Uterus (tissue), 4 donors: ENCODE measurements around the gene RNF144A. TPM values are rescaled to one million over a fixed set of nuclear protein-coding genes. Genes with fewer than 3 reads are reported as not detected.

Experiments used
- DNase-seq, 2 donors: peaks; one replicate each; pipeline ENCODE4 v3.0.0-alpha.2; 2019 to 2020
- H3K27ac ChIP-seq, 2 donors: fragments of 200-600 bp; sonication (generic); 1 replicate in 1 of 2; 2 replicates in 1 of 2; pipeline ENCODE4 v1.5.1; 2016 to 2018
- H3K27me3 ChIP-seq, 2 donors: fragments of 200-600 bp; sonication (generic); one replicate each; pipeline ENCODE4 v1.5.1; 2018 to 2019; ENCODE audit warnings: control low read depth in 1 of 2
- H3K36me3 ChIP-seq, 2 donors: fragments of 200-600 bp; sonication (generic); one replicate each; pipeline ENCODE4 v1.5.1; 2019; ENCODE audit warnings: control low read depth in 1 of 2
- H3K4me1 ChIP-seq, 2 donors: fragments of 200-600 bp; sonication (generic); one replicate each; pipeline ENCODE4 v1.5.1; 2018 to 2019; ENCODE audit warnings: control low read depth in 1 of 2
- H3K4me3 ChIP-seq, 2 donors: fragments of 200-600 bp; sonication (generic); 1 replicate in 1 of 2; 2 replicates in 1 of 2; pipeline ENCODE4 v1.5.1; 2018 to 2019; ENCODE audit warnings: mild to moderate bottlenecking in 1 of 2
- H3K9me3 ChIP-seq, 2 donors: fragments of 200-600 bp; sonication (generic); one replicate each; pipeline ENCODE4 v1.5.1; 2019; ENCODE audit warnings: control low read depth in 1 of 2
- POLR2A ChIP-seq, 2 donors: fragments of 450-650 bp; IDR thresholded peaks; one replicate each; pipeline ENCODE4 v1.6.1; 2016; ENCODE audit warnings: antibody characterized with exemption in 2 of 2, mild to moderate bottlenecking in 1 of 2, moderate library complexity in 1 of 2
- intact Hi-C: fragments of 100-400 bp; cut with DNase I; formaldehyde crosslinking; loops from one replicate; pipeline ENCODE4 v1.15.1; 2023; ENCODE audit warnings: low total_unique reads
- total RNA-seq, 4 donors: library from RNA; depleted of rRNA in 3 of 4; stranded (reverse); fragments of >200 nt in 3 of 4; gene quantifications; one replicate each; pipeline versions ENCODE4 v1.1.0 to v1.2.4, GENCODE V29; 2014 to 2023
- TF ChIP-seq, protein P1 (sequence below), 4 experiments: fragments of 200-600 bp in 2 of 4; fragments of 450-650 bp in 2 of 4; sonication (generic) in 2 of 4; IDR thresholded peaks; one replicate each; pipeline ENCODE4 v1.5.1; 2016 to 2019; ENCODE audit warnings: antibody characterized with exemption in 4 of 4, mild to moderate bottlenecking in 2 of 4, moderate library complexity in 1 of 4
- donor health status: DM: yes; HTN: yes; CAD: no.

Gene RNF144A
- total RNA-seq, 4 donors from 2014 or later = 22.5 to 103 (median 63.0) TPM

DNA sequence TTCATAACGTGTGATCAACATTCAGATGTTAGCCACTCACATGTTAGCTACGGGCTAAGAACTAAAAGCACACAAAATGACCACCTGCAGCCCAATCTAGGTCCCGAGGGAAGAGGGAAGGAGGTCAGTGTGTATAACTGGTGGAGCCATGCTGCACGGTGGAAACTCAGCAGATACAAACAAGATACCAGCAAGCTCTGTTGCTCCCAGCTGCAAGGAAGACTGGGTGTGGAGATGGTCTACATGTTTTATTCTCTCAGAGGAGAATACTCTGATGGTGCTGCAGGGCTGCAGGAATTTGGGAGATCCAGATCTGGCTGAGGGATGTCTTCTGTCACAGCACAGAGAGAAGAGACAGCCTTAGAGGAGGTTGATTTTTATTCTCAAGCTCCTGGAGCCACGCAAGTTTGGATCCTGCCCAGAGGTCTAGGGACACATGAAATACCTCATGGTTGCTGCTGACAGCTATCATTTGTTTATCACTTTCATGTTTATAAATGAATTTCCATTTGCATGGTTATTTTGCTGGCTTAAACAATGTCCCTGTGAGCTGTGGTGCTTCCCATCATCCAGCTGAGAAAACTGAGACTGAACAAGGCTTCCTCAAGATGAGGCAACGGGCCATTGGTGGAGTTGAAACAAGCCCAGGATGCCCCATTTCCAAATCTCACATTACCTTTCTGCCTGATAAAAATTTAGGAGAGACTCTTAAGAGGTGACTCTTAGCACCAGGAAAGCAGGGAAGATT lies 30.9 kb downstream of the RNF144A start:
- TF ChIP-seq, protein P1, sequence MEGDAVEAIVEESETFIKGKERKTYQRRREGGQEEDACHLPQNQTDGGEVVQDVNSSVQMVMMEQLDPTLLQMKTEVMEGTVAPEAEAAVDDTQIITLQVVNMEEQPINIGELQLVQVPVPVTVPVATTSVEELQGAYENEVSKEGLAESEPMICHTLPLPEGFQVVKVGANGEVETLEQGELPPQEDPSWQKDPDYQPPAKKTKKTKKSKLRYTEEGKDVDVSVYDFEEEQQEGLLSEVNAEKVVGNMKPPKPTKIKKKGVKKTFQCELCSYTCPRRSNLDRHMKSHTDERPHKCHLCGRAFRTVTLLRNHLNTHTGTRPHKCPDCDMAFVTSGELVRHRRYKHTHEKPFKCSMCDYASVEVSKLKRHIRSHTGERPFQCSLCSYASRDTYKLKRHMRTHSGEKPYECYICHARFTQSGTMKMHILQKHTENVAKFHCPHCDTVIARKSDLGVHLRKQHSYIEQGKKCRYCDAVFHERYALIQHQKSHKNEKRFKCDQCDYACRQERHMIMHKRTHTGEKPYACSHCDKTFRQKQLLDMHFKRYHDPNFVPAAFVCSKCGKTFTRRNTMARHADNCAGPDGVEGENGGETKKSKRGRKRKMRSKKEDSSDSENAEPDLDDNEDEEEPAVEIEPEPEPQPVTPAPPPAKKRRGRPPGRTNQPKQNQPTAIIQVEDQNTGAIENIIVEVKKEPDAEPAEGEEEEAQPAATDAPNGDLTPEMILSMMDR (IDR thresholded peaks at IDR 0.05) = no peak
- TF ChIP-seq POLR2A (IDR thresholded peaks at IDR 0.05) = no peak
- Histone ChIP-seq H3K36me3 (no peaks in the 10 kb centered on the region), H3K9me3 (no peaks in the 10 kb centered on the region), H3K27ac (peak overlapping the region in 1 of 2 donors; percentile 30), H3K27me3 (no peaks in the 10 kb centered on the region), H3K4me1 (peaks cover 0 to 6% of the 10 kb centered on the region in 2 donors), H3K4me3 (no peak overlapping the region)
- DNase-seq = no peak
- intact Hi-C loops = no loop called here

DNA sequence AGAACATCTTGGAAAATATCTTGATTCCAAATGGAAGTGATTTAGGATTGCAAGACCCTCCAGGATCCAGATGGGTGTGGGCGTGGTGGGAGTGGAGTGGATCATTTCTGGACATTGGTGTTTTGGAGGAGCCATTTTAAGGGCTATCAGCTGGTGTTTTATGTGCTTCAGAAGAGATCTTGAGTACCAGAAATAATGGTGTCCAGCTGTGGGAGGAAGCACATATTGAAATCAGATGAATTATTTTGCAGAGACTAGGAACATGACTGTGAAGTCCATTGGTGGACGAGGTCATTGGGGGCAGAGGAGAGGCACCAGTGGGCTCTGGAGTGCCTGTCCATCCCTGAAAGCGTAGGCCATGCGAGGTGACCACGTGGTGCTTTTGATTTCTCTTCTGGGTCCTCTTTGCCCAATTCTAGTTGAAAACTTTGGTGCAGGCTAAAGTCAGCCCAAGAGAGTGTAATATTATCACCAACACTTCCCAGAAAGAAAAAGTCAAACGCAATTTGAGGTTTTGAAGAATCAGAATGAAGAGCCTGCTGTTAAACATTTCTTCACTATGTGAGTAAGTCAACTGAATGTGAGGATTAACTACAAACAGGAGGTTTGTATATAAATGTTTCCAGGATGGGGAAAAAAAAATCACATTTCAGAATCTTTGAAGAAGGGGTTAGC lies 31.6 kb downstream of the RNF144A start:
- no peak overlapping the region for H3K4me3 ChIP-seq
- H3K4me1 ChIP-seq = peaks cover 0 to 5% of the 10 kb centered on the region in 2 donors
- H3K9me3 ChIP-seq = no peaks in the 10 kb centered on the region
- DNase-seq = no peak
- TF ChIP-seq POLR2A (IDR thresholded peaks at IDR 0.05) = no peak
- TF ChIP-seq, protein P1 (IDR thresholded peaks at IDR 0.05) = no peak
- intact Hi-C loops = no loop called here
- no peaks in the 10 kb centered on the region for H3K27me3 ChIP-seq
- peak overlapping the region; percentile 5 to 30 for H3K27ac ChIP-seq
- H3K36me3 ChIP-seq = no peaks in the 10 kb centered on the region

DNA sequence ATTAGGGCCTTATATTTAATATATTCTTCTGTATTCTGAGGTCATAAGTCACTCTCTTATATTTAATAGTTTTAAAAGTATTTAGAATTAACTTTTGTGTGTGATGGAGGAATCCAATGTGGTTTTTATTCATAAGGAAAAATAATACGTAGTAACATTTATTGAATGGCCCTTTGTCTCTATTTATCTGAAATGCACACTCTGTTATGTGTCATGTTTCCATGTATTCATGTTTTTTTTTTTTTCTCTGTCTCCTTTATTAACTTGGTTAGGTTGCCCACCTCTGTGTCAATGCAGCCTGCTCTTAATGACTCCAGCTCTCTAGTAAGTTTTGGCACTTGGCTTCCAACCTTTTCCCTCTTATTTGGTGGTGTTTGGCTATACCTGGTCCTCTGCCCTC lies 33.8 kb downstream of the RNF144A start:
- H3K27ac ChIP-seq = peak overlapping the region in 1 of 2 donors; percentile 43
- no peaks in the 10 kb centered on the region for H3K27me3 ChIP-seq
- H3K4me3 ChIP-seq = no peak overlapping the region
- H3K9me3 ChIP-seq = no peaks in the 10 kb centered on the region
- intact Hi-C loops = no loop called here
- no peak for DNase-seq
- TF ChIP-seq, protein P1 (IDR thresholded peaks at IDR 0.05) = no peak
- TF ChIP-seq POLR2A (IDR thresholded peaks at IDR 0.05) = no peak
- H3K4me1 ChIP-seq = peaks cover 0 to 9% of the 10 kb centered on the region in 2 donors
- H3K36me3 ChIP-seq = no peaks in the 10 kb centered on the region

DNA sequence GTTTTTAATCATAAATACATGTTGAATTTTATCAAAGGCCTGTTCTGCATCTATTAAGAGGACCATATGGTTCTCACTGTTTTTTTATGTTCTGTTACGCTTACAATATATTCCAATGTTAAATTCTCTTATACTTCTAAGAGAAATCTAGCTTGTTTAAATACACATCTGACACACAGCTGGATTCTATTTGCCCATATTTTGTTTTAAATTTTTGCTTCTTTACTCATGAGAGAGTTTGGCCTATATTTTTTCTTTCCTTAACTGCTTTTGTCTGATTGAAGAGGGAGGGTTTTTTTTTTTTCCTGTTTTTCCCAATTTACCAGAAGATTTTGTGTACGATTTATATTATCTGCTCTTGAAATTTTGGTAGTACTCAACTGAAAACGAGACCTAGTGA lies 34.9 kb downstream of the RNF144A start:
- Histone ChIP-seq H3K27ac (peak overlapping the region in 1 of 2 donors; percentile 43), H3K9me3 (no peaks in the 10 kb centered on the region), H3K27me3 (no peaks in the 10 kb centered on the region), H3K4me1 (peaks cover 0 to 9% of the 10 kb centered on the region in 2 donors), H3K36me3 (no peaks in the 10 kb centered on the region), H3K4me3 (no peak overlapping the region)
- intact Hi-C loops = no loop called here
- TF ChIP-seq POLR2A (IDR thresholded peaks at IDR 0.05) = no peak
- TF ChIP-seq, protein P1 (IDR thresholded peaks at IDR 0.05) = no peak
- no peak for DNase-seq

DNA sequence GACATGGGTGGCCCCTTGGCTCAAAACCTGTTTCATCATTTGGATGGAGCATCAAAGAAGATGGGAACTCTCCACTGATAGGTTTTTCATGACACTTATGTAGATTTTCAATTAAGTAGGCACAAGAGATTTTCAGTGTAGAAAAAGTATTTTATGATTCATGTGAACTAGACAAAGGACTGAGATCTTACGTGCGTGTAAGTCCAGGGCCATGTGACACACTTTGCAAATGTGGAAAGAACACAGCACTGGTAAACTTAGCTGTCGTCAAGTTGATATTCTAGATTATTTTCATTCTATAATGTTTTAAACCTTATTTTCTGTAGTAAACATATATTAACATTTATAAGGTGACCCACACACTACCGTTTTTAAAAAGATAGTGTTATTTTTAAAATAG lies 37.4 kb downstream of the RNF144A start:
- no peak overlapping the region for H3K4me3 ChIP-seq
- no peaks in the 10 kb centered on the region for H3K9me3 ChIP-seq
- intact Hi-C loops = no loop called here
- no peak for DNase-seq
- no peak overlapping the region for H3K27ac ChIP-seq
- no peaks in the 10 kb centered on the region for H3K36me3 ChIP-seq
- peaks cover 0 to 9% of the 10 kb centered on the region in 2 donors for H3K4me1 ChIP-seq
- H3K27me3 ChIP-seq = no peaks in the 10 kb centered on the region
- TF ChIP-seq POLR2A (IDR thresholded peaks at IDR 0.05) = no peak
- TF ChIP-seq, protein P1 (IDR thresholded peaks at IDR 0.05) = no peak
